Dendritic cell treated with granulocyte-macrophage colony-stimulating factor and Interleukin-4, amounts not matched to agents 40 ng/mL and 50 ng/mL, for 4 days (primary cell): ENCODE results near the gene ARL10.

Source experiments
- H3K27ac Mint-ChIP-seq: one replicate; pipeline ENCODE4 v1.8.0; 2022; ENCODE audit warnings: mild to moderate bottlenecking, mixed read lengths
- H3K27me3 Mint-ChIP-seq: one replicate; pipeline ENCODE4 v1.8.0; 2022; ENCODE audit warnings: mild to moderate bottlenecking, mixed read lengths
- H3K36me3 Mint-ChIP-seq: one replicate; pipeline ENCODE4 v1.8.0; 2022; ENCODE audit warnings: low read depth, mixed read lengths
- H3K4me1 Mint-ChIP-seq: one replicate; pipeline ENCODE4 v1.8.0; 2022; ENCODE audit warnings: low read depth, mixed read lengths
- H3K4me3 Mint-ChIP-seq: one replicate; pipeline ENCODE4 v1.8.0; 2022; ENCODE audit warnings: mild to moderate bottlenecking, moderate library complexity, mixed read lengths
- H3K9me3 Mint-ChIP-seq: one replicate; pipeline ENCODE4 v1.8.0; 2022; ENCODE audit warnings: mixed read lengths
- intact Hi-C: fragments of 100-400 bp; cut with micrococcal nuclease; formaldehyde crosslinking; loops from one replicate; pipeline ENCODE4 v1.15.0; 2022

The ARL10 gene

DNA sequence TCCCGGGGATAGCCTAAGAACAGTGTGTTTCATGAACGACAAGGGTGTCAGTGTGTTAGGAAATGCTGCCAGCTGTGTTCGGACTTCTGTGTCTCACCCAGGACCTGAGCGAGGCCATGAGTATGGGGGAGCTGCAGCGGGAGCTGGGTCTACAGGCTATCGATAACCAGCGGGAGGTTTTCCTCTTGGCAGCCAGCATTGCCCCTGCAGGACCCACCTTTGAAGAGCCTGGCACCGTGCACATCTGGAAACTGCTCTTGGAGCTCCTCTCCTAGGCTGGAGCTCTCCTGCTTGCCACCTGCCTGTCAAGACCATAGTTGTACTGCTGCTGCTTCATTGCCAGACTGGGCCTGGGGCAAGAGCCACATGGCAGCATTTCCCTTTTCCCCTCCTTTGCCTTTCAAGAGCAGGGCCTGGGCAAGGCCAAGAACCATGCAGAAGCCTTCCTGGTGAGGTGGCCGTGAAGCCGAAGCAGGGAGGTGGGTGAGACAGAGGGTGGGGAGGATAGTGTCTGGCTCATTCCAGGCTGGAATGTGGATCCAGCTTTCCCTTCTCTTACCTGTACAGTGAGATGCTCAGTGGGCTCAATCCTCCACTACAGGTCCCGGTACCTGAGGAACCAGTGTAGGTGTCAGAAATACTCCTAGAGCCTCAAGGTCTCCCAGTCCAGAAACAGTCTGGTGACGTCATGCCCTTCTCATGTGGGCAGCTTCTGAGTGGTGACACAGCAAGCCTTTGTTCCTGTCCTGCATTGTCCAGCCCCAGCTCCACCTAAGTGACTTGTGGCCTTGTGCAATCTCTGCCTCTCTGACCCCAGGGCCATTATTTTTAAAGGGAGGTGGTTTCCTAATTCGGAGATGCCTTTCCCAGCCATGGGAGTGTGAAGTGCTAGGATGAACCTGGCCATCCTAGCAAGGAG lies 6.6 kb downstream of the ARL10 start:
- intact Hi-C loops: no loop called here
- H3K4me1 Mint-ChIP-seq: peaks cover 29% of the 10 kb centered on the region
- H3K27me3 Mint-ChIP-seq: peaks cover 13% of the 10 kb centered on the region
- H3K4me3 Mint-ChIP-seq: no peak overlapping the region
- H3K9me3 Mint-ChIP-seq: no peaks in the 10 kb centered on the region
- H3K27ac Mint-ChIP-seq: peak overlapping the region; percentile 69
- peaks cover 32% of the 10 kb centered on the region for H3K36me3 Mint-ChIP-seq

DNA sequence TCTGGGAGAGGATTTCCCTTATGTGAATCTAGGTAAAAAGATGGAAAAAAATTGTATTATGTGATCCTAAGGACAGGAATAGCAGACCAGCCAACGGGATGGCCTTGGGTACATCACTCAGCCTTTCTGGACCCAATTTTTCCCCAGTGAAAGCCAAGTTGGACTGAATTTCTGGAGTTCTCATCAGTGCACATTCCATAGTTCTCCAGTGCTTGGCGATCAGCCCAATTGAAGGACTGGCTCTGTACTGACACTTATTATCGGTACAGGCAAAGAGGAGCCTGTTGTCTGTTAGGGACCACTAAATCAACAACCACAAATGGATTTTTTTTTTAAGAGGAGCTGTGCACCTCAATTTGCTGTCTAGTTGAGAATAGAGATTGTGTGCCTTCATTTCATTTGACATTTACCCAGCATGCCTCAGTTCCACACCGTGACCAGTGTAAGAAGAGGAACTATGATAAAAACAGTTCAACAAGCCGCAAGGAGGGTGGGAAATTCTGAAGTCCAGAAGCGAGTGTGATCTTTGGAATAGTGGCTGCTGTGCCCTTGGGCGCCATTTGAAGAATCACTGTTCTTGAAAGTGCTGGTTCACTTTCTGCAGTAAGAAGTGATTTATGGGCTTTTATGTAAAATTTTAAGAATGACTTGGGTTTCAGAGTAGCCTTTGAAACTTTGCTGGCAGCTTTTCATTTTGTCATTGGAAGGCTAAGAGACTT lies 8.0 kb downstream of the ARL10 start:
- intact Hi-C loops: no loop called here
- Mint-ChIP-seq H3K4me1 (peaks cover 20% of the 10 kb centered on the region), H3K27me3 (no peaks in the 10 kb centered on the region), H3K27ac (no peak overlapping the region), H3K4me3 (no peak overlapping the region), H3K9me3 (no peaks in the 10 kb centered on the region), H3K36me3 (peaks cover 18% of the 10 kb centered on the region)

DNA sequence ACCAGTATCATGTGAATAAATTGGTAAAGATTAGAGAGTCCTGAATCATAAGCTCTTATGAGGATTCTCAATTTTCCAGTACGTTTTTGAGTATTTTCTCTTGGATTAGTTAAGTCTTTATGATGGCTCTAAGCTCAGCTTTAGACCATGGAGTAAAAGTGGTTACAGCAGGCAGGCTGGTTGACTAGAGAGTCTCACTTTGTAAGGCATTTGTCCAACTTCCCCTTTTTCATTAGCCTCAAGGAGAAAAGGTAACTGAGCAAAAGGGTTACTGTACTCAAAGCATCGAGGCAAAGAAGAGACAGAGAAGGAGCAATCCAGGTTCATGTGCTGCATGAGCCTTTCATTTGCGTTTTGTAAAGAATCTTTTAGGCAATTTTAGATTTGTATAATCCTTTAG lies 14.6 kb downstream of the ARL10 start:
- Mint-ChIP-seq H3K27me3 (no peaks in the 10 kb centered on the region), H3K9me3 (no peaks in the 10 kb centered on the region), H3K27ac (no peak overlapping the region), H3K4me1 (peaks cover 11% of the 10 kb centered on the region), H3K4me3 (no peak overlapping the region), H3K36me3 (peaks cover 33% of the 10 kb centered on the region)
- intact Hi-C loops: loop anchor here (10.0 kb wide), 1 partner anchor 155 kb away; the partner anchor contains the start of gene RNF44

DNA sequence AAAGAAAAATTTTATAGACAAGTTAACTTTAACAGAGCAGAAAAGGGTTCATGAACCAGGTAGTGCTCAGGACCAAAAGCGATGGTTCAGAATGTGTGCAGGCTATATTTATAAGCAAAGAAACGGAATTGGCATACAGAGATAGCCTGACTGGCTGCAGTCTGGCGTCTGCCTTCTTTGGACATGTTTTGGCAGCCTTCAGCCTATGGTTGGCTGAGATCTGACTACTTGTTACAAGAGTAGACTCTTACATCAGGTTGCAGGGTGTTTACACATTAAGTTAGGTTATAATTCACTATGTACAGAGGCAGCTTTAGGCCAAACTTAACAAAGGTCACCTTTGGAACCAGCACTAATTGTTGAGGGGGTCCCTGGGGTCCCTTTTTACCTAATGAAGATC lies 16.1 kb downstream of the ARL10 start:
- Mint-ChIP-seq H3K36me3 (peaks cover 46% of the 10 kb centered on the region), H3K27ac (no peak overlapping the region), H3K4me3 (no peak overlapping the region), H3K4me1 (peaks cover 25% of the 10 kb centered on the region), H3K27me3 (no peaks in the 10 kb centered on the region), H3K9me3 (no peaks in the 10 kb centered on the region)
- intact Hi-C loops: loop anchor here (10.0 kb wide), 1 partner anchor 153 kb away; the partner anchor contains the start of gene RNF44

DNA sequence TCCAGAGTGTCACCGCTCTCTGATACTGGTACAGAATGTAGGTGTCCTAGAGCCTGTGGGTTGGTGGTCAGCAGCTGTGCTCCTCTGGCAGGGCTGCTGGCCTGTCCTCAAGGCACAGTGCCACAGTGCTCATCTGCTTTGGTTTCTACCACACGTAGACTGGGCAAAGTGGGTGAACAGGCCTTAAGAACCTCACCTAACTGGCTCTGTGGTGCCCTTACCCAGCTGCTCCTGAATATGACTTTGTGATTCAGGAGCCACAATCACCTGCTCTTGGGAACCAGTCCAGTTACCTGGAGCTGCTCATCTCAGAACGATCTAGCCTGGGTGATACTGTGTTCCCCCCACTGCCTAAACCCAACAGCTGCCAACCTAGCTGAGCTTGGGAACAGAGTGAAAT lies 16.7 kb downstream of the ARL10 start:
- peaks cover 30% of the 10 kb centered on the region for H3K4me1 Mint-ChIP-seq
- no peak overlapping the region for H3K4me3 Mint-ChIP-seq
- no peaks in the 10 kb centered on the region for H3K9me3 Mint-ChIP-seq
- no peak overlapping the region for H3K27ac Mint-ChIP-seq
- no peaks in the 10 kb centered on the region for H3K27me3 Mint-ChIP-seq
- peaks cover 51% of the 10 kb centered on the region for H3K36me3 Mint-ChIP-seq
- intact Hi-C loops: loop anchor here (10.0 kb wide), 1 partner anchor 153 kb away; the partner anchor contains the start of gene RNF44

DNA sequence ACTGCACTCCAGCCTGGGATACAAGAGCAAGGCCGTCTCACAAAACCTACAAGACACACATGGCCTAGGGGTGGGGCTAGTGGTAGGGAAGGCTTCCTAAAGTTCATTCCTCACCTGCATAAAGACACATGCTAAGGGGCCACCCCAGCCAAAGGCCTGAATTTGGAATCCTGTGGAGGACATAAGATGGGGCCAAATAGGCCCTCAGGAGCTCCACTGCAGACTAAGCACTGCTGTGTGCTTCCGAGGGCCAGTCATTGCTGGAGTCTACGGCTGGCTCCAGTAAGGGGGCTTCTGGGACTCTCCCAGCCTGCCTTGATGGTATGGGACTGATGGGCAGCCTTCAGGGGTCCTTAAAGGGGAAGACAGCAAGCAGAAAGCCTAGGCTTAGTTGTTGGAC lies 17.4 kb downstream of the ARL10 start:
- intact Hi-C loops: loop anchor here (10.0 kb wide), 1 partner anchor 152 kb away; the partner anchor contains the start of gene RNF44
- Mint-ChIP-seq H3K27ac (no peak overlapping the region), H3K36me3 (peaks cover 58% of the 10 kb centered on the region)

DNA sequence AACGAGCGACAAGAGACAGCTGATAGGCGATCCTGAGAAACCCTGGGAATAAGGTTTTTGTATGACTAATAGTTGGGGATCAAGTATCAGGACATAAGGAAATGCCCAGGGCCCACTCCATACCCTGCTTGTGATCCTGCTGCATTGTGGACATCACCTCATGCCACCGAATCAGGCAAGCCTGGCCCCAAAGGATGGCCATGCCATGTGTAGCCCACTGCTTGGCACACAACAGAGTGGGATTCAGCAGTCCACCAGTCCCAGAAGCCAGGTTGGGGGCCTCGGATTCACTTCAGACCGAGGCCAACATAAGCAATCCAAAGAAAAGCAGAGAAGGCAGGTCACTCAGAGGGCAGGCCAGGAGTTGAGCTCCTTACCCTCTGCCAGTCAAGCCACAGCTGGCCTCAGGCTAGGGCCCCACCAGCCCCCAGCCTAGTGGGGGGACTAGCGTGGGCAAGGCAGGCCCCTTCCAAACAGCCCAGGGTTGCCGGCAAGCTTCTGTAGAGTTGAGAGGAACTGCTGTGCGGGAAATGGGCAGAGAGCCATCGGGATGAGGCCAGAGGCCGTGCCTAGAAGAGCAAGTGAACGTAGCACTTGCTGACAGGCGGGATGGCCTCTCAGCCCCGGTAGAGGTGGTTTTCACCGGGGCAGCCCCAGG lies 18.1 kb downstream of the ARL10 start:
- Mint-ChIP-seq H3K36me3 (peaks cover 64% of the 10 kb centered on the region), H3K27ac (no peak overlapping the region), H3K9me3 (no peaks in the 10 kb centered on the region), H3K27me3 (no peaks in the 10 kb centered on the region), H3K4me1 (peaks cover 42% of the 10 kb centered on the region), H3K4me3 (no peak overlapping the region)
- intact Hi-C loops: loop anchor here (10.0 kb wide), 1 partner anchor 151 kb away; the partner anchor contains the start of gene RNF44

More for the DNA sequence above, 17.4 kb downstream of the ARL10 start:
- Mint-ChIP-seq H3K9me3 (no peaks in the 10 kb centered on the region), H3K4me1 (peaks cover 38% of the 10 kb centered on the region), H3K27me3 (no peaks in the 10 kb centered on the region), H3K4me3 (no peak overlapping the region)

DNA sequence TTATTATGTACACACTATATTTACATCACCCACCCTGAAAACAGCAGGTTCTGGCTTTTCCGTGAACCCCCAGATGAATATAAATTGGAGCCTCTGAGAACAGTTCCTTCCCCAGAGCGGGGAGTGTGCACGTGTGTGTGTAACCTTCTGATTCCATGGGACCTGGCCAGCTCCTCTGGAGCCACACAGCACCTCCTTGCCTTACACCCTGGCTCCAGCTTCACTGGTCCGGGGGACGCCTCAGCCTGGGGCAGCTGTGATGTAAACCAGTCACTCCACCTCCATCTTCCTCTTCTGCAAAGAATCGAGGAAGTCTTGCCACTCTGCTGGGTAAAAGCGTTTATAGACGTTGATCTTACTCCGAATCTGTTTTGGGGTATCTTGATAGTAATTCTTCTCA lies 18.7 kb downstream of the ARL10 start:
- Mint-ChIP-seq H3K27ac (no peak overlapping the region), H3K4me3 (no peak overlapping the region), H3K9me3 (no peaks in the 10 kb centered on the region), H3K27me3 (no peaks in the 10 kb centered on the region), H3K4me1 (peaks cover 42% of the 10 kb centered on the region), H3K36me3 (peaks cover 70% of the 10 kb centered on the region)
- intact Hi-C loops: loop anchor here (10.0 kb wide), 1 partner anchor 151 kb away; the partner anchor contains the start of gene RNF44

DNA sequence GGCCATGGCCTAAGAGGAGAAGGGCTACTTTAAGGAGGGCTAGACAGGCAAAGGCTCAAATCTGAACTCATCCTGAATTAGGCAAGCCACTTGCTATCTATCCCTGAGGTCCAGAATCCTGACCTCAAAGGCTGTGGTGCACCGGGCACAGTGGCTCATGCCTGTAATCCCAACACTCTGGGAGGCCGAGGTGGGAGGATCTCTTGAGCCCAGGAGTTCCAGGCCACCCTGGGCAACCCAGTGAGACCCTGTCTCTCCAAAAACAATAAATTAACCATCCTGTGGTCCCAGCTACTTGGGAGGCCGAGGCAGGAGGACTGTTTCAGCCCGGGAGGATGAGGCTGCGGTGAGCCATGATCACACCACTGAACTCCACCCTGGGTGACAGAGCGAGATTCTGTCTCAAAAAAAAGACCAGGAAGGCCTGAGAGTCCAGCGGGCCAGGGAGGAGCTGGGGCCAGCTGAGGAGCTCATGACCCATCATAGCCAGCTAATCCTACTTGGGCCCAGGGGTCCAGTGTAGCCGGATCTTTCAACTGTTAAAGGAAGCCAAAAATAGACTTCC lies 19.2 kb downstream of the ARL10 start:
- no peaks in the 10 kb centered on the region for H3K9me3 Mint-ChIP-seq
- intact Hi-C loops: loop anchor here (10.0 kb wide), 1 partner anchor 150 kb away; the partner anchor contains the start of gene RNF44
- H3K4me3 Mint-ChIP-seq: no peak overlapping the region
- peak overlapping the region; percentile 13 for H3K27ac Mint-ChIP-seq
- H3K27me3 Mint-ChIP-seq: no peaks in the 10 kb centered on the region
- H3K4me1 Mint-ChIP-seq: peaks cover 42% of the 10 kb centered on the region
- peaks cover 75% of the 10 kb centered on the region for H3K36me3 Mint-ChIP-seq

DNA sequence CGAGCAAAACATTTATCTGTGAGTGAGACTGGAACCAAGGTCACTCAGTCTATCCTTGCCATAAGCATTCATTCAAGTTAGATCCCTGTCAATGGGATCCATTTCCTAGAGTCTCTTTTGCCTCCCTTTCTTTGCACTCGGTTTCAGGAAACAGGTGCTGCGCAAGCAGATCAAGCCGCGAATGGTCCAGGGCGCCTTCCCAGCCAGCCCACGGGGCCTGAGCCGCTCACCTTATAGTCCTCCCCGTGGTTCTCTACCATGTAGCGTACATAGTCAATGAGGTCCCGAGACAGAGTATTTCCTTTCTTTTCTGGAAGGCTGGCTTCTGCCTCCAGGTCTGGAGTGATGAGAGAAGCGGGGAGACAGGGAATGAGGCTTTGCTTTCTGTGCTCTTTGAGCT lies 19.7 kb downstream of the ARL10 start:
- no peaks in the 10 kb centered on the region for H3K27me3 Mint-ChIP-seq
- peaks cover 42% of the 10 kb centered on the region for H3K4me1 Mint-ChIP-seq
- intact Hi-C loops: loop anchor here (10.0 kb wide), 1 partner anchor 150 kb away; the partner anchor contains the start of gene RNF44
- H3K4me3 Mint-ChIP-seq: no peak overlapping the region
- H3K9me3 Mint-ChIP-seq: no peaks in the 10 kb centered on the region
- H3K36me3 Mint-ChIP-seq: peaks cover 76% of the 10 kb centered on the region
- peak overlapping the region; percentile 13 for H3K27ac Mint-ChIP-seq

DNA sequence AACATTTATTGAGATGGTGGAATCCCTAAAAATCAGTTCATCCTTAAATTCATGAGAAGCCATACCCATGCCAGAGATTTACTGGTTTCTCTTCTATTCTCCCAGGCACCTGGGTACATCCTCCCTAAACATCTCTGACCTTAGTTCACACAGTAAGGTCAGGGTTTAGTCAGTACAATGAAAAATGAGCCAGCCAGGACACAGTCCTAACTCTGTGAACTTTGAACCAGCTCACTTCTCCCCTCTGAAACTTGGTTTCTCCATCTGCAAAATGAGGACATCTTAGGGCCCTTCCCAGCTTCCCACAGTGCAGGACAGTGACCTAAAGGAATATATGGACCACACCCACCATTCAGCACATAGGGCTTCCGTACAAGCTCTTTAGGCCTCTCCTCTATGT lies 21.2 kb downstream of the ARL10 start:
- H3K4me3 Mint-ChIP-seq: no peak overlapping the region
- H3K27me3 Mint-ChIP-seq: no peaks in the 10 kb centered on the region
- intact Hi-C loops: loop anchor here (10.0 kb wide), 1 partner anchor 148 kb away; the partner anchor contains the start of gene RNF44
- peaks cover 90% of the 10 kb centered on the region for H3K36me3 Mint-ChIP-seq
- peaks cover 56% of the 10 kb centered on the region for H3K4me1 Mint-ChIP-seq
- no peaks in the 10 kb centered on the region for H3K9me3 Mint-ChIP-seq
- H3K27ac Mint-ChIP-seq: peak overlapping the region; percentile 35

DNA sequence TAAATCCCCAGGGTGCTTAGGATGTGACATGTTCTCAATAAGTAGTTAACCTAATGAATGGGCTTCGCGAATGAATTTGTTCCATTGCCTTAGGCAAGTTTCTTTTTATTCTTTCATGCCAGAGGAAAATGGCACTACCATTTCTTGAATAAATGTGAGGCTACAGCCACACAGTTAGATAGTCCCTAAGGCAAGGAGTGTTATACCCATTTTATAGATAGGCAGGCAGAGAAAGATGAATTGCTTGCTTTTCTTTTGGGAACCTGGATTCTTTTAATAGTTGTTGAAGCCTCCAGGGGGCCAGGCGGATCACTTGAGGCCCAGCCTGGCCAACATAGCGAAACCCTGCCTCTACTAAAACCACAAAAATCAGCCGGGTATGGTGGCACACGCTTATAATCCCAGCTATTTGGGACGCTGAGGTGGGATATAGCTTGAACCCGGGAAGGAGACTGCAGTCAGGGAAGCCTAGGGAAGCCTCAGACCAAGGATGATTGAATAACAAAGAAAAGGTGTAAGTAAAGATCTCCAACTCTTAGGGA lies 22.2 kb downstream of the ARL10 start:
- peak overlapping the region; percentile 100 for H3K4me3 Mint-ChIP-seq
- peaks cover 66% of the 10 kb centered on the region for H3K4me1 Mint-ChIP-seq
- H3K27ac Mint-ChIP-seq: peak overlapping the region; percentile 100
- H3K9me3 Mint-ChIP-seq: no peaks in the 10 kb centered on the region
- intact Hi-C loops: loop anchor here (10.0 kb wide), 1 partner anchor 147 kb away; the partner anchor contains the start of gene RNF44
- H3K36me3 Mint-ChIP-seq: peaks cover 90% of the 10 kb centered on the region
- H3K27me3 Mint-ChIP-seq: no peaks in the 10 kb centered on the region

DNA sequence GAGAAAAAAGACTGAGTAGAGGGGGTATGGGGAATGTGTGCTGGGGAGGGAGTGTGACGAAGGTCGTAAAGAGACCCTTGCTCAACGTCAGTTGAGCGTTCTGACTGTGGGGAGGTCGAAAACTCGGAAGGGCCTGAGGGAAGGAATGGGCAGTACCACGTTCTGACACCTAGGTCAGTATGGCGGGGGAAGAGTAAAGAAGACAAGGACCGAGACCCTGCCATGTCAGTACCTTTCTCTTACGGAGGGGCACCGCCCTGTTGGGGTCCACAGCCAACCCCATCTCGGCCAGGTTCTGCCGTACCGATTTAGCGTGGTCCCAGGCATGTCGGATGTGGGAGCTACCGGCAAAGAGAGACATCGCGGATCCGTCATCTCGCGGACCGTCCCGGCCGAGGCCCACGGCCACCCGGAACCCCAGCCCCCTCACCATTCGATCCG lies 22.7 kb downstream of the ARL10 start:
- H3K36me3 Mint-ChIP-seq: peaks cover 90% of the 10 kb centered on the region
- intact Hi-C loops: loop anchor here (1.0 to 10.0 kb wide), 3 partner anchors 23 to 147 kb away; partner anchors contain the start of genes ARL10, KIAA1191 and RNF44
- no peaks in the 10 kb centered on the region for H3K9me3 Mint-ChIP-seq
- H3K27me3 Mint-ChIP-seq: no peaks in the 10 kb centered on the region
- H3K4me3 Mint-ChIP-seq: peak overlapping the region; percentile 100
- H3K27ac Mint-ChIP-seq: peak overlapping the region; percentile 100
- H3K4me1 Mint-ChIP-seq: peaks cover 72% of the 10 kb centered on the region
